Caco-2 (cell line): ENCODE results near the gene TBC1D8. TPM values are rescaled to one million over a fixed set of nuclear protein-coding genes. Genes with fewer than 3 reads are reported as not detected.

ENCODE experiments used
- BruUV-seq: library from RNA; stranded (reverse); fragments of 400-500 nt; replicated peaks from 2 replicates; lab custom pipeline; 2021; lab: Mats Ljungman, UMichigan
- CTCF ChIA-PET: fragments of 300-600 bp; sonication (Branson Sonifier 250); formaldehyde crosslinking; loops from one replicate; lab custom pipeline; 2022; ENCODE audit warnings: antibody characterized with exemption; lab: Charles Lee
- POLR2A ChIA-PET: fragments of 300-600 bp; sonication (Branson Sonifier 250); formaldehyde crosslinking; loops from one replicate; lab custom pipeline; 2022; ENCODE audit warnings: antibody characterized with exemption; lab: Charles Lee
- DNase-seq, 2 experiments: peaks; one replicate each; pipeline versions ENCODE4 v3.0.0 to v3.0.0-alpha.2; 2020 to 2022
- H3K27me3 ChIP-seq: replicated peaks from 2 replicates; pipeline ENCODE4 v1.6.0; 2011; ENCODE audit warnings: low read length; ENCODE audit not compliant: control insufficient read depth, insufficient read depth
- H3K36me3 ChIP-seq: 2 replicates; pipeline ENCODE4 v1.5.1; 2011; ENCODE audit warnings: low read length; ENCODE audit not compliant: control insufficient read depth, insufficient read depth
- H3K4me1 ChIP-seq: fragments of 250-450 bp; sonication (Bioruptor Pico); 2 replicates; pipeline ENCODE4 v1.5.1; 2020; ENCODE audit warnings: mild to moderate bottlenecking
- H3K4me3 ChIP-seq: 2 replicates; pipeline ENCODE4 v1.5.1; 2011; ENCODE audit warnings: low read depth, mild to moderate bottlenecking, control low read depth, low read length
- H3K9me3 ChIP-seq: fragments of 250-450 bp; sonication (Bioruptor Pico); 2 replicates; pipeline ENCODE4 v1.5.1; 2020; ENCODE audit warnings: mild to moderate bottlenecking, moderate library complexity
- H3K27ac Mint-ChIP-seq: one replicate; pipeline ENCODE4 v1.8.0; 2022; ENCODE audit warnings: mixed read lengths; ENCODE audit not compliant: unreplicated experiment
- H3K27me3 Mint-ChIP-seq: one replicate; pipeline ENCODE4 v1.8.0; 2022; ENCODE audit warnings: mixed read lengths; ENCODE audit not compliant: insufficient read depth, unreplicated experiment
- H3K36me3 Mint-ChIP-seq: one replicate; pipeline ENCODE4 v1.8.0; 2022; ENCODE audit warnings: mild to moderate bottlenecking, mixed read lengths; ENCODE audit not compliant: insufficient read depth, unreplicated experiment
- H3K4me1 Mint-ChIP-seq: one replicate; pipeline ENCODE4 v1.8.0; 2022; ENCODE audit warnings: low read depth, mixed read lengths; ENCODE audit not compliant: unreplicated experiment
- H3K4me3 Mint-ChIP-seq: one replicate; pipeline ENCODE4 v1.8.0; 2022; ENCODE audit warnings: mild to moderate bottlenecking, moderate library complexity, mixed read lengths; ENCODE audit not compliant: unreplicated experiment
- H3K9me3 Mint-ChIP-seq: one replicate; pipeline ENCODE4 v1.8.0; 2022; ENCODE audit warnings: mixed read lengths; ENCODE audit not compliant: unreplicated experiment
- CTCF ChIP-seq, 2 experiments: fragments of 200-600 bp in 1 of 2; IDR thresholded peaks; 1 replicate in 1 of 2; 2 replicates in 1 of 2; pipeline versions ENCODE4 v1.5.1 to v1.8.0; 2011 to 2022; ENCODE audit warnings: antibody characterized with exemption in 1 of 2, control low read depth in 1 of 2, inconsistent platforms in 1 of 2, low read depth in 1 of 2, low read length in 1 of 2, mild to moderate bottlenecking in 1 of 2, moderate library complexity in 1 of 2; ENCODE audit not compliant: insufficient read depth in 1 of 2, severe bottlenecking in 1 of 2, unreplicated experiment in 1 of 2
- intact Hi-C: fragments of 100-400 bp; cut with micrococcal nuclease; formaldehyde crosslinking; loops from one replicate; pipeline ENCODE4 v1.10.0; 2022; ENCODE audit not compliant: unreplicated experiment
- total RNA-seq: library from RNA; stranded (reverse); gene quantifications from 2 replicates; pipeline ENCODE4 v1.2.3, GENCODE V29; 2022

Gene TBC1D8
- total RNA-seq, 1 experiment from 2014 or later: 29.5 TPM

GRCh38 chr2:101147062-101147461, 4.1 kb downstream of the TBC1D8 start:
- no peak overlapping the region for H3K27ac Mint-ChIP-seq
- H3K4me1 Mint-ChIP-seq: peaks cover 38% of the 10 kb centered on the region
- POLR2A ChIA-PET: no interaction called here
- H3K27me3 ChIP-seq: no peaks in the 10 kb centered on the region
- no peaks in the 10 kb centered on the region for H3K27me3 Mint-ChIP-seq
- no peak for TF ChIP-seq CTCF (IDR thresholded peaks at IDR 0.05; ENCODE audit: insufficient read depth in 1 of 2, low read depth in 1 of 2, low read length in 1 of 2, severe bottlenecking in 1 of 2, unreplicated experiment in 1 of 2)
- H3K9me3 Mint-ChIP-seq: no peaks in the 10 kb centered on the region
- DNase-seq: no peak
- no peak overlapping the region for H3K4me3 ChIP-seq
- H3K36me3 Mint-ChIP-seq: peaks cover 4% of the 10 kb centered on the region
- intact Hi-C loops: no loop called here
- peaks cover 4% of the 10 kb centered on the region for H3K4me1 ChIP-seq
- no TSS peak for BruUV-seq
- peaks cover 3% of the 10 kb centered on the region; the same call in 1 of the 2 replicates for H3K9me3 ChIP-seq
- H3K4me3 Mint-ChIP-seq: no peak overlapping the region
- CTCF ChIA-PET: no interaction called here
- no peaks in the 10 kb centered on the region for H3K36me3 ChIP-seq

GRCh38 chr2:101146535-101146934, 4.6 kb downstream of the TBC1D8 start:
- POLR2A ChIA-PET: no interaction called here
- no peak overlapping the region for H3K4me3 Mint-ChIP-seq
- no peak for DNase-seq
- BruUV-seq: no TSS peak
- Histone ChIP-seq H3K4me1 (no peaks in the 10 kb centered on the region), H3K9me3 (peaks cover 3% of the 10 kb centered on the region; the same call in 1 of the 2 replicates), H3K4me3 (no peak overlapping the region), H3K27me3 (no peaks in the 10 kb centered on the region), H3K36me3 (no peaks in the 10 kb centered on the region)
- peaks cover 33% of the 10 kb centered on the region for H3K4me1 Mint-ChIP-seq
- TF ChIP-seq CTCF (IDR thresholded peaks at IDR 0.05; ENCODE audit: insufficient read depth in 1 of 2, low read depth in 1 of 2, low read length in 1 of 2, severe bottlenecking in 1 of 2, unreplicated experiment in 1 of 2): no peak
- CTCF ChIA-PET: no interaction called here
- intact Hi-C loops: no loop called here
- peaks cover 4% of the 10 kb centered on the region for H3K36me3 Mint-ChIP-seq
- H3K27ac Mint-ChIP-seq: no peak overlapping the region
- H3K27me3 Mint-ChIP-seq: no peaks in the 10 kb centered on the region
- no peaks in the 10 kb centered on the region for H3K9me3 Mint-ChIP-seq

- no peaks in the 10 kb centered on the region for H3K27me3 Mint-ChIP-seq
- H3K4me1 ChIP-seq: peaks cover 7% of the 10 kb centered on the region; the same call in 1 of the 2 replicates
- no peak overlapping the region for H3K4me3 ChIP-seq
- H3K9me3 Mint-ChIP-seq: no peaks in the 10 kb centered on the region
- H3K36me3 Mint-ChIP-seq: peaks cover 4% of the 10 kb centered on the region
- H3K36me3 ChIP-seq: no peaks in the 10 kb centered on the region
- CTCF ChIA-PET: interaction anchor here (0.6 kb wide), 1 partner anchor 583 kb away, joined by 3 read pairs; the partner anchor contains the start of gene PDCL3
- POLR2A ChIA-PET: no interaction called here
- TF ChIP-seq CTCF (IDR thresholded peaks at IDR 0.05; ENCODE audit: insufficient read depth in 1 of 2, low read depth in 1 of 2, low read length in 1 of 2, severe bottlenecking in 1 of 2, unreplicated experiment in 1 of 2): no peak
- no peak overlapping the region for H3K4me3 Mint-ChIP-seq
- BruUV-seq: no TSS peak
- intact Hi-C loops: no loop called here
- H3K4me1 Mint-ChIP-seq: peaks cover 40% of the 10 kb centered on the region
- no peak overlapping the region for H3K27ac Mint-ChIP-seq
- DNase-seq: no peak
- no peaks in the 10 kb centered on the region for H3K27me3 ChIP-seq
- H3K9me3 ChIP-seq: peaks cover 3% of the 10 kb centered on the region; the same call in 1 of the 2 replicates
Measured at GRCh38 chr2:101145406-101145805, 5.8 kb downstream of the TBC1D8 start.
